HCEC 1CT (cell line): ENCODE measurements around the gene TMEM30A.
A peak's percentile ranks its signal among the peaks of the same experiment; 100 is the strongest.

Source experiments
- DNase-seq: peaks from one replicate; pipeline ENCODE4 v3.0.0-alpha.2; 2017

Gene TMEM30A

GRCh38 chr6:75291331-75291730 lies 6.7 kb upstream of the TMEM30A start:
- DNase-seq: no peak

- DNase-seq: no peak
Measured at GRCh38 chr6:75290136-75290945, 5.7 kb upstream of the TMEM30A start.

GRCh38 chr6:75288023-75288422 lies 3.4 kb upstream of the TMEM30A start:
- no peak for DNase-seq

GRCh38 chr6:75287424-75287823 lies 2.8 kb upstream of the TMEM30A start:
- no peak for DNase-seq

- no peak for DNase-seq
Measured at GRCh38 chr6:75286955-75287354, 2.4 kb upstream of the TMEM30A start.

GRCh38 chr6:75285283-75285639 lies 669 bp upstream of the TMEM30A start:
- DNase-seq: peak; percentile 10

- DNase-seq: peak; percentile 19
Measured at GRCh38 chr6:75283907-75284631, 523 bp downstream of the TMEM30A start.

DNA sequence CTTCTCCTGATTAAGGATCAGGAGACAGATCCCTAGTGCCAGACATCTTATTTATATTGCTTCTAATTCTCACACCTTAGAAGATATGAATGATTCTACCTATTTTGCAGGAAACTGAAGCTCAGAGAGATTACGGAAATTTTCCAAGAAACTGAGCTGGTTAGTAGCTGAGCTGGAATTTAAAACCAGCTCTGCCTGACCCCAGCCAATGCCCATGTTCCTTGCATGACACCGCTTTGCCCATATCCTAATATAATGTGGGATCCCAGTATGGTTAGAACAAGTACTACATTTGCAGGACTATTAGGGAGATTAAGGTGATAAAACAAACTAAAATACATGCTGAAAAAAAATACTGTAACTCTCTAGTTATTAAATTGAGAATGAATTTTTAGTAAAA lies 1.9 kb downstream of the TMEM30A start:
- no peak for DNase-seq

- DNase-seq: no peak
Measured at GRCh38 chr6:75281653-75282052, 2.9 kb downstream of the TMEM30A start.

GRCh38 chr6:75280131-75280855 lies 4.3 kb downstream of the TMEM30A start:
- peak; percentile 11 for DNase-seq

DNA sequence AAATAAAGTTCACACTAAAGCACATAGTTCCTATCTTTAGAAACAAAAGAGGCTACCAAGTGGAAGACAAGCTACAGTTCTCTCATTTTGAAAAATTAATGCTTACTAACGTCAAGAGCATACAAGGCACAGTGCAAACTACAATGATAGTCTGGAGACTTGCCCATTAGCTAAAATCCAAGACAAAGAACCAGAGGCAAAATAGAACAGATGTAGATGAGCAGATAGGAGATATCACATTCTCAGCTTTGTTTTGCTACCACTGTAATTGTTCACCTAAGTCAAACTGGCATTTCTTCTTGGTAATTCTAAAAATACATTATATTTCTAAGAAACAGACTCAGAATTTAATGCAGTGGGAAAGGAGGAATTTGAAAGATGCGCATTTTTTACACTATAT lies 5.2 kb downstream of the TMEM30A start:
- no peak for DNase-seq

GRCh38 chr6:75278474-75279077 lies 6.0 kb downstream of the TMEM30A start:
- no peak for DNase-seq

DNA sequence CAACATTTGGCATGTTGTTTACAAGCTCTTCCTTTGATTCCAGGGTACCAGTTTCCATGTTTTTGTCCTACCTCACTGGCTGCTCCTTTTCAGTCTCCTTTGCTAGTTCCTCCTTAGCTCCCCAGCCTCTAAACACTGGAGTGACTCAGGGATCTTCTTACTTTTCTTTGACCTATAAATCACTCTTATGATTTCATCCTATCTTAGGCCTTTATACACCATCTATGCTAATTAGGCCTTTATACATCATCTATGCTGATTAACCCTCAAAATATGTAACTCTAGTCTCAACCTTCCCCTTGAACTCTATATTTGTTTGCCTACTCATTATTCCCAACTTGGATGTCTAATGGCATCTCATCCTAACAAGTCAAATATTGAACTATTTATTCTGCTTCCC lies 9.5 kb downstream of the TMEM30A start:
- DNase-seq: peak; percentile 99

DNA sequence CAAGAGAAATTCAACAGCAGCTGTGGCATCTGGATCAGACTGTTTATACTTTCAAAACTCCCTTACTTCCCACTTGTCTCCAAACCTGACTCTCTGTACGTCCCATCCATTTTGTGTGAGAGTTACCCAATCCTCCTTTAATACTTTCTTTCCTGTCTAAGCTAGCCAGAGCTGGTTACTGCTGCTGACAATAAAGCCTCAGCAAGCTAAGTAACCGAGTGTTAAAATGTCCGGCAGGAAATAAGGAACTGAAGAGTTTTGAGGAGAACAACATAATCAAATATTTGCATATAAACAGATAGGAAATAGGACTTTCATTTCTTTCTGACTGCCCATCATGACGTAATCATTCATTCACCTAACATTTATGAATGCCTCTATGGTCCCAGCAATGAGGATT lies 11.6 kb downstream of the TMEM30A start:
- DNase-seq: peak; percentile 10

DNA sequence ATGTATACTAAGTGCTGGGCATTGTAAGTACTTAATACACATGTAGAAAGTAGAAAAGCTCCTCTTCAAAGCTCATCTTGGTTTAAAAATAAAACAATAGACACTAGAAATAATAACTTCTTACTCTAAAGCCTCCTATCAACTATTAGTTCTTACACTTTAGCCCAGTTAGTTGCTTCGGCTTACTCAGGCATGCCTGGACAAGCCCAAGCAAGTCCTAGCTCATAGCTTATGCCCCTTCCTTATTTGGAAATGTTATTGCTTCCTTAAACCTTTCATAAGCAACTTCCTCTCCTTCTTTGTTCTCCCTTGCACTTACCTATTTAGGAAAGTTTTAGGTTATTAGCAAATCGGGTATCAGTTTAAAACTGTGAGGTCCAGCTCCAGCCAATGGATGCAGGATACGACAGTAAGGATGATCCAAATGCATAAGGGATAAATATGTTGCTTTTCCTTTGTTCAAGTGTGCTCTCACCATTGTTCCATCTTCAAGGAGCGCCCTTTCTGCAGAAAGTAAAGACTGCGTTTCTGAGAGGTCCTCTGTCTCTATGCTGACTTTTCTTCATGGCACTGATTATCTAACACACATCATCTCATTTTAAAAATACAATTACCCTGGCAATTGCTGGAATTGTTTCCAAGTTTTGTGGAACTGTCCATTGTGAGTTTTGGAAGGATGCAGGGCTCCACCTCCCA lies 12.3 kb downstream of the TMEM30A start:
- DNase-seq: peak; percentile 32

DNA sequence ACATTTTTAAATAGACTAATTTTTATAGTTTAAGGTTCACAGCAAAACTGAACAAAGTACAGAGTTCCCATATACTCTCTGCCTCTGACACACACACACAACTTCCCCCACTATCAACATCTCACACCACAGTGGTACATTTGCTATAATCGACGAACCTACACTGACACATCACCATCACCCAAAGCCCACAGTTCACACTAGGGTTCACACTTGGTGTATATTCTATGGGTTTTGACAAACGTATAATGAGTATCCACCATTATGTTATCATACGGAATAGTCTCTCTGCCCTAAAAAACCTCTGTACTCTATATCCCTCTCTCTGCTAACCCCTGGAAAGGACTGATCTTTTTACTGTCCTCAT lies 15.6 kb downstream of the TMEM30A start:
- no peak for DNase-seq

DNA sequence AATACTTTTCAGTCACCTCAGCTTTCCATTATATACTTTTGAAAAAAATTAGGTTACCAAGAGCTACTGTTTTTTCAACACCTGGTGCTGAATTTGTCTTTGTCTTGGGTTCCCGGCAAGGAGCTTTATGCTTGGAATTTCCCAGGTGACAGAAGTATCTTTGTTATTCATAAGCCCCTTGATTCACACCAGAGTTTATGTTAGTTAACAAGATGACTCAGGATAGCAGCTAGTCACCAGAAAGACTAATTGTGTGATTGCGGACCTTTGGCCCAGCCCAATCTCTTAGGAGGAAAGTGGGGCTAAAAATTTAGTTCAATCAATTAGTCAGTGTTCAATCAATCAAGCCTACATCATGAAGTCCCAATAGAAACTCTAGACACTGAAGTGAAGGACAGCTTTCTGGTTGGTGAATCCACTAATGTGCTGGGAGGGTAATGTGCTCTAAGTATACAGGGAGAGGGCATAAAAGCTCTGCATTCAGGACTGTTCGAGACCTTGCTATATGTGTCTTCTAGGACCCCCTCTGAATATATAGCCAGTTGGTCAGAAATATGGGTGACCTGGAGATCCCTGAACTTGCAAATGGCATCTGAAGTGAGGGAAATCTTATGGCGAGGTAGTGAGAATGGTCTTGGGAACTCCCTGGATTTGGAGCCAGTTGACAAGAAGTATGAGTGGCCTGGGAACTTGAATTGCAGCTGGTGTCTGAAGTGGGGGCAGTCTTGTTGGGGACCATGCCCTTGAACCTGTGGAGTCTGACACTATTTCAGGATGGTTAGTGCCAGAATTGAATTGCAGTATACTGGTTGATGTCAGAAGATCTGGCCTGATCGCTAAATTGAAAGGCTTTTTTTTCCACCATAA lies 16.2 kb downstream of the TMEM30A start:
- peak; percentile 40 for DNase-seq

GRCh38 chr6:75267461-75267860 lies 17.1 kb downstream of the TMEM30A start:
- DNase-seq: no peak

GRCh38 chr6:75266716-75267291 lies 17.8 kb downstream of the TMEM30A start:
- DNase-seq: peak; percentile 65

DNA sequence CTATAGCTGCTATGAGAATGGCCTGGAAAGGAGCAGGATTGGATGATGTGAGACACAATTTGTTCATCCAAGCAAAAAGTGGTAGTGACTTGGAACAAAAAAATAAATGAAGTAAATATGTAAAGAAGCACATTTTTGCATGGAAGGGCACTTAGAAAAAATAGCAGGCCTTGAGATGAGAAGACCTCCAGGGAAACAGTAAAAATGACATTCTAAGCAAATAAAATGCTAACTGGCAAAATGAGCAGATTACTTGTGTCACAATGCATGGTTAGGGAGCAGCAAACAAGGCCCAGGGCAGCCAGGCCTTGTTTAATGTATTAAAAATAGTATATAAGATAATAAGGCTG lies 21.2 kb downstream of the TMEM30A start:
- no peak for DNase-seq

DNA sequence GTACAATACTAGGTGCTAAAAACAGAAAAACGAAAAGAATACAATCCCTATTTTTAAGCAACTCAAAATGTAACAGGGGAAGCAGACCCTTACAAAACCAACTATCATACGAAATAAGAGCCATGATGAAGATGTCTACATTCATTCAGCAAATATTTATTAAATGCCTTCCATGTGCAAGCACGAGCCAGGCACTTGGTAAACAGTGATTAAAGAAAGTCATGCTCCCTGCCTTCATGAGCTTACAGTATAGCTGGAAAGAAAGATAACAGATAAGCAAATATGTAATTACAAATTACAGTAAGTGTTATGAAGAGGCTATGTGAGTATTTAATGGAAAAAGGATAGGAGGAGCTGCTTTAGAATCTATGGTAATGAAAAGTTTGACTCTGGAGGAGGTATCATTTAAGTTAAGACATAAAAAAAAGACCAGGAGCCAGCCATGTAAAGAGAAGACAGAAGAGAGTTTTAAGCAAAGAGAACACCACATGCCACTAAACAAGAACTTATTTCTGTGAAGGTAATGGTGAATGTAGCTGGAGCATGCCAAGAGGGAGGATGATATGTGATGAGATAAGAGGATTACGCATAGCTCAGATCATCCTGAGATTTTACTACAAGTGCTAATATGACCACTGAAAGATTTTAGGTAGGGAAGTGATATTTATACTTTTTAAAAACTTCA lies 21.7 kb downstream of the TMEM30A start:
- no peak for DNase-seq
